ENCODE data around the gene ABCC3. TPM values are rescaled to one million over a fixed set of nuclear protein-coding genes. Genes with fewer than 3 reads are reported as not detected.
A peak's percentile ranks its signal among the peaks of the same experiment; 100 is the strongest.
"Not testable (repeated sequence)": the region's sequence is repeated elsewhere in the genome, so short reads cannot be mapped to it uniquely, and the experiment has no call there.

The ABCC3 gene
- total and polyA plus RNA-seq, 2 donors (not counting 1 experiment from before 2014, with no cell fraction given): 11.5 to 34.8 TPM

DNA sequence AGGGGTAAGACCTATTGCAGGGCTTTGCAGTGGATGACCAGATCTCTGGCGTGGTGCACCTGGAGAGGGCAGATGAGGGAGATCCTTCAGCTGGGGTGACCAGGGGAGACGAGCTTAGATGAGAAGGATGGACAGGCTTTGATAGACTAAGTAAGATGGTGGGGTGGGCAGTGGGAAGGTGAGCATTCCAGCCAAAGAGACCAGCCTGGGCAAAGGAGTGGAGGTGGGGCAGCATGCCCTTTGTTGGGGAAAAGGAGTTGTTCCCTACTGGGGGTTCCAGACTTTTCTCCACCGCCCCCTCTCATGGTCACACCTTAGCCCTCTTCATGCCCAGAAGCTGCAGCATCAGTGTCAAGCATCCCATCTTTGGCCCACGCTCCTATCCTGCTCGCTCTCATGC, 45.4 kb downstream of the ABCC3 start:
- no peaks in the 10 kb centered on the region for H3K79me2 ChIP-seq (ENCODE audit: control insufficient read depth, insufficient read depth, low read length)
- H3K27me3 ChIP-seq (ENCODE audit: control insufficient read depth, insufficient read depth, low read length): no peaks in the 10 kb centered on the region
- no peak overlapping the region for H2AFZ ChIP-seq (ENCODE audit: low read length)
- no peak overlapping the region for H3K27ac ChIP-seq (ENCODE audit: insufficient read depth, low read length)
- H3K4me1 ChIP-seq (ENCODE audit: control insufficient read depth, extremely low read depth, insufficient read depth, low read length): peaks cover 3% of the 10 kb centered on the region
- no peak for DNase-seq (ENCODE audit: low read depth in 2 of 2)
- H3K9me3 ChIP-seq (ENCODE audit: control insufficient read depth, insufficient read depth, low read depth, low read length): no peaks in the 10 kb centered on the region
- H3K36me3 ChIP-seq (ENCODE audit: control insufficient read depth, insufficient read depth, low read length): no peaks in the 10 kb centered on the region
- no peak overlapping the region for H3K4me3 ChIP-seq (replicated peaks in 1 of 4; ENCODE audit: control extremely low read depth in 1 of 4, insufficient read depth in 1 of 4, low read depth in 3 of 4, low read length in 4 of 4)
- no peak overlapping the region for H3K4me2 ChIP-seq (ENCODE audit: extremely low read depth, insufficient read depth, low read length)
- no peaks in the 10 kb centered on the region for H4K20me1 ChIP-seq (ENCODE audit: control insufficient read depth, extremely low read depth, insufficient read depth, low read length)
- no peak for TF ChIP-seq EZH2 (IDR thresholded peaks at IDR 0.05; ENCODE audit: low read length, missing control alignments)
- TF ChIP-seq, protein P1, sequence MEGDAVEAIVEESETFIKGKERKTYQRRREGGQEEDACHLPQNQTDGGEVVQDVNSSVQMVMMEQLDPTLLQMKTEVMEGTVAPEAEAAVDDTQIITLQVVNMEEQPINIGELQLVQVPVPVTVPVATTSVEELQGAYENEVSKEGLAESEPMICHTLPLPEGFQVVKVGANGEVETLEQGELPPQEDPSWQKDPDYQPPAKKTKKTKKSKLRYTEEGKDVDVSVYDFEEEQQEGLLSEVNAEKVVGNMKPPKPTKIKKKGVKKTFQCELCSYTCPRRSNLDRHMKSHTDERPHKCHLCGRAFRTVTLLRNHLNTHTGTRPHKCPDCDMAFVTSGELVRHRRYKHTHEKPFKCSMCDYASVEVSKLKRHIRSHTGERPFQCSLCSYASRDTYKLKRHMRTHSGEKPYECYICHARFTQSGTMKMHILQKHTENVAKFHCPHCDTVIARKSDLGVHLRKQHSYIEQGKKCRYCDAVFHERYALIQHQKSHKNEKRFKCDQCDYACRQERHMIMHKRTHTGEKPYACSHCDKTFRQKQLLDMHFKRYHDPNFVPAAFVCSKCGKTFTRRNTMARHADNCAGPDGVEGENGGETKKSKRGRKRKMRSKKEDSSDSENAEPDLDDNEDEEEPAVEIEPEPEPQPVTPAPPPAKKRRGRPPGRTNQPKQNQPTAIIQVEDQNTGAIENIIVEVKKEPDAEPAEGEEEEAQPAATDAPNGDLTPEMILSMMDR (conservative IDR thresholded peaks at IDR 0.05 in 1 of 2, IDR thresholded peaks at IDR 0.05 in 1 of 2; ENCODE audit: low read depth in 1 of 2, low read length in 2 of 2): no peak
- H3K9ac ChIP-seq (ENCODE audit: insufficient read depth, low read length): no peak overlapping the region

- H3K9me3 ChIP-seq (ENCODE audit: control insufficient read depth, insufficient read depth, low read depth, low read length); H3K4me1 ChIP-seq (ENCODE audit: control insufficient read depth, extremely low read depth, insufficient read depth, low read length); H3K36me3 ChIP-seq (ENCODE audit: control insufficient read depth, insufficient read depth, low read length); H3K27ac ChIP-seq (ENCODE audit: insufficient read depth, low read length); H4K20me1 ChIP-seq (ENCODE audit: control insufficient read depth, extremely low read depth, insufficient read depth, low read length); H3K79me2 ChIP-seq (ENCODE audit: control insufficient read depth, insufficient read depth, low read length); H3K4me3 ChIP-seq (replicated peaks in 1 of 4; ENCODE audit: control extremely low read depth in 1 of 4, insufficient read depth in 1 of 4, low read depth in 3 of 4, low read length in 4 of 4); H3K27me3 ChIP-seq (ENCODE audit: control insufficient read depth, insufficient read depth, low read length); H3K9ac ChIP-seq (ENCODE audit: insufficient read depth, low read length): not testable (repeated sequence)
- peak overlapping the region; percentile 69 for H2AFZ ChIP-seq (ENCODE audit: low read length)
- peak overlapping the region; percentile 34 for H3K4me2 ChIP-seq (ENCODE audit: extremely low read depth, insufficient read depth, low read length)
- peak in 1 of 2 donors; percentile 28 for DNase-seq (ENCODE audit: low read depth in 2 of 2)
Measured at GRCh38 chr17:50680543-50681262, 46.0 kb downstream of the ABCC3 start.

DNA sequence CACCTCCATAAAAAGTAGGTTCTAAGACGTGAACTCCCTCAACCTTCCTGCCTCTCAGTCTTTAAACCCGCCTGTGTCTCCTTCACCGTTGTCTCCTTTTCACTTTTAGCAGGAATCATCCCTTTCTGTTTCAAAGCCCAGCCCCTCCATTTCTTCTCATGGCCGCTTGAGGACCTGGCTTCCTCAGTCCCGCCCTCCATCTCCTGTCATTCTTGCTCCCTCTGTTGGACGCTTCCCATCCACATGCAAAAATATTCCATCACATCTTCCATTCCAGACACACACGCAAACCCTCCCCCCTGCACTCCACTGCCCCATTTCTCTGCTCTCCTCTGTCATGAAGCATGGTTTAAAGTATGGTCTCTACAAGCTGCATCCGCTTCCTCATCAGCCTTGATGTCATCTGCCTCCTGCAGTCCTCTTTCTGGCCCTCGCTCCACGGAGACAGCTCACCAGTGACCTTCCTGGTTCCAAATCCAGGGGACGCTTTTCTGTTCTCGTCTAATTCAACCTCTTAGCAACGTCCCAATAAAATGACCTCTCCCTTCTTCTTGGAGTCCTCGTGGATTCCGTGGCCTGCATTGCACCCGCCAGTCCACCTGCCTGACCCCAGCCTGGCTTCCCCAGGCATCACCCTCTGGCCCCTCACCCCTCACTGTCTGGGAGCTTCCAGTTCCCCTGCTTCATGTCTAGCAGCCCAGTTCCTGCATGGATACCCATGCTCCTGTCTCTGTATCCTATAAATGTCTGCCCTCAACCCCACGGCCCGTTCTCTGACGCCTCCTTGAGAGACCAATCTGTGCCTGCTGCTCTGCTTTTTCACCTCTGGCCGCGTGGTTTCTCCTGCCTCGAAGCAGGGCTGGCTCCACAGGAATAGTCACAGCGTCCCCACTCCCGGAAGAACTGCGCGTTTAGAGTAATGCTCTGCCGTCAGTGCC, 46.9 kb downstream of the ABCC3 start:
- Histone ChIP-seq H3K4me1 (ENCODE audit: control insufficient read depth, extremely low read depth, insufficient read depth, low read length) (peaks cover 6% of the 10 kb centered on the region), H3K4me2 (ENCODE audit: extremely low read depth, insufficient read depth, low read length) (peak overlapping the region; percentile 34)

More for the DNA sequence above, 46.9 kb downstream of the ABCC3 start:
- no peaks in the 10 kb centered on the region for H3K79me2 ChIP-seq (ENCODE audit: control insufficient read depth, insufficient read depth, low read length)
- H3K9ac ChIP-seq (ENCODE audit: insufficient read depth, low read length): no peak overlapping the region
- TF ChIP-seq EZH2 (IDR thresholded peaks at IDR 0.05; ENCODE audit: low read length, missing control alignments): no peak
- TF ChIP-seq, protein P1 (conservative IDR thresholded peaks at IDR 0.05 in 1 of 2, IDR thresholded peaks at IDR 0.05 in 1 of 2; ENCODE audit: low read depth in 1 of 2, low read length in 2 of 2): peak; percentile 62 to 74
- H3K4me3 ChIP-seq (replicated peaks in 1 of 4; ENCODE audit: control extremely low read depth in 1 of 4, insufficient read depth in 1 of 4, low read depth in 3 of 4, low read length in 4 of 4): no peak overlapping the region
- no peaks in the 10 kb centered on the region for H4K20me1 ChIP-seq (ENCODE audit: control insufficient read depth, extremely low read depth, insufficient read depth, low read length)
- DNase-seq (ENCODE audit: low read depth in 2 of 2): peak; percentile 77 to 80
- H3K9me3 ChIP-seq (ENCODE audit: control insufficient read depth, insufficient read depth, low read depth, low read length): no peaks in the 10 kb centered on the region
- H2AFZ ChIP-seq (ENCODE audit: low read length): peak overlapping the region; percentile 69
- no peaks in the 10 kb centered on the region for H3K36me3 ChIP-seq (ENCODE audit: control insufficient read depth, insufficient read depth, low read length)
- H3K27me3 ChIP-seq (ENCODE audit: control insufficient read depth, insufficient read depth, low read length): no peaks in the 10 kb centered on the region
- no peak overlapping the region for H3K27ac ChIP-seq (ENCODE audit: insufficient read depth, low read length)
